ENCODE results near the gene SPANXC.

DNA sequence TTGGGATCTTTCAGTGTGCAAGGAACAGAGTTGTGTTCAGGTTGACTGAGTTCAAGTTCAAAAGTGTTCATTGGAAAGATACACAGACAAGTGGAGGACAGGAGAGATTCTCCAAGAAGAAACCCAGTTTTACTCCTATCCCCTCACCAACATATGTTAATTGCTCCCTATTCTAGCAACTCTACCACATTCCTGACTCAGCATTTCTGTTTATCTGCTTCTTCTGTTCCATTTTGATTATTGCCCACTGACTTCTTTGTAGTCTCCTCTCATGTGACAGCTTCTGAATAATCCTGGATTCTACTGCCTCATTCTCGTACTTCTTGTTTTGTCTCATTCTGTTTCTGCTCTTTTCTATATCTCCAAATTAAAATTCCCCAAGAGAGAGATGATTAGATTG lies 15.8 kb upstream of the SPANXC start:
- TF ChIP-seq YY1 (IDR thresholded peaks at IDR 0.05; ENCODE audit: low read depth, low read length) (no peak), ZNF24 (IDR thresholded peaks at IDR 0.05) (no peak), POLR2AphosphoS5 (IDR thresholded peaks at IDR 0.05; ENCODE audit: low read length) (no peak), CBFB (IDR thresholded peaks at IDR 0.05; ENCODE audit: low read depth) (no peak), GABPA (IDR thresholded peaks at IDR 0.05; ENCODE audit: low read depth) (no peak), ZNF274 (IDR thresholded peaks at IDR 0.05; ENCODE audit: insufficient read depth, insufficient read length) (no peak), CREB1 (IDR thresholded peaks at IDR 0.05; ENCODE audit: low read depth) (no peak), DPF2 (IDR thresholded peaks at IDR 0.05) (no peak), HCFC1 (IDR thresholded peaks at IDR 0.05; ENCODE audit: low read length) (no peak), CEBPB (IDR thresholded peaks at IDR 0.05; ENCODE audit: borderline replicate concordance in 1 of 2, low read depth in 2 of 2, low read length in 2 of 2) (no peak), EZH2 (IDR thresholded peaks at IDR 0.05; ENCODE audit: borderline replicate concordance, control insufficient read depth, low read depth, low read length) (no peak)
- TF ChIP-seq, protein P1, sequence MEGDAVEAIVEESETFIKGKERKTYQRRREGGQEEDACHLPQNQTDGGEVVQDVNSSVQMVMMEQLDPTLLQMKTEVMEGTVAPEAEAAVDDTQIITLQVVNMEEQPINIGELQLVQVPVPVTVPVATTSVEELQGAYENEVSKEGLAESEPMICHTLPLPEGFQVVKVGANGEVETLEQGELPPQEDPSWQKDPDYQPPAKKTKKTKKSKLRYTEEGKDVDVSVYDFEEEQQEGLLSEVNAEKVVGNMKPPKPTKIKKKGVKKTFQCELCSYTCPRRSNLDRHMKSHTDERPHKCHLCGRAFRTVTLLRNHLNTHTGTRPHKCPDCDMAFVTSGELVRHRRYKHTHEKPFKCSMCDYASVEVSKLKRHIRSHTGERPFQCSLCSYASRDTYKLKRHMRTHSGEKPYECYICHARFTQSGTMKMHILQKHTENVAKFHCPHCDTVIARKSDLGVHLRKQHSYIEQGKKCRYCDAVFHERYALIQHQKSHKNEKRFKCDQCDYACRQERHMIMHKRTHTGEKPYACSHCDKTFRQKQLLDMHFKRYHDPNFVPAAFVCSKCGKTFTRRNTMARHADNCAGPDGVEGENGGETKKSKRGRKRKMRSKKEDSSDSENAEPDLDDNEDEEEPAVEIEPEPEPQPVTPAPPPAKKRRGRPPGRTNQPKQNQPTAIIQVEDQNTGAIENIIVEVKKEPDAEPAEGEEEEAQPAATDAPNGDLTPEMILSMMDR (IDR thresholded peaks at IDR 0.05 in 2 of 3, conservative IDR thresholded peaks at IDR 0.05 in 1 of 3; ENCODE audit: control insufficient read depth in 2 of 3, extremely low read depth in 1 of 3, insufficient read depth in 1 of 3, low read depth in 3 of 3, low read length in 3 of 3): no peak
- TF ChIP-seq, protein P2, sequence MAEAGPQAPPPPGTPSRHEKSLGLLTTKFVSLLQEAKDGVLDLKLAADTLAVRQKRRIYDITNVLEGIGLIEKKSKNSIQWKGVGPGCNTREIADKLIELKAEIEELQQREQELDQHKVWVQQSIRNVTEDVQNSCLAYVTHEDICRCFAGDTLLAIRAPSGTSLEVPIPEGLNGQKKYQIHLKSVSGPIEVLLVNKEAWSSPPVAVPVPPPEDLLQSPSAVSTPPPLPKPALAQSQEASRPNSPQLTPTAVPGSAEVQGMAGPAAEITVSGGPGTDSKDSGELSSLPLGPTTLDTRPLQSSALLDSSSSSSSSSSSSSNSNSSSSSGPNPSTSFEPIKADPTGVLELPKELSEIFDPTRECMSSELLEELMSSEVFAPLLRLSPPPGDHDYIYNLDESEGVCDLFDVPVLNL (IDR thresholded peaks at IDR 0.05; ENCODE audit: low read depth, low read length): no peak

Measured in GM12878 (cell line).